Left lung (tissue), 10 donors: ENCODE data around the gene CLCA1. TPM values are rescaled to one million over a fixed set of nuclear protein-coding genes. Genes with fewer than 3 reads are reported as not detected.

ENCODE experiments used
- ATAC-seq: fragments of 200-7000 bp; cut with Tn5 transposase; one replicate; pipeline ENCODE4 v1.9.1; 2020; ENCODE audit warnings: moderate library complexity
- DNase-seq, 4 donors: peaks; one replicate each; pipeline ENCODE4 v3.0.0-alpha.2; 2013 to 2020
- H3K27ac ChIP-seq, 2 donors: fragments of 200-600 bp; sonication (generic) in 1 of 2; one replicate each; pipeline versions ENCODE4 v1.5.0 to v1.8.0; 2020 to 2021
- H3K27me3 ChIP-seq, 2 donors: fragments of 200-600 bp; sonication (generic) in 1 of 2; one replicate each; pipeline versions ENCODE4 v1.5.0 to v1.8.0; 2020 to 2021
- H3K36me3 ChIP-seq, 2 donors: fragments of 200-600 bp; sonication (generic) in 1 of 2; one replicate each; pipeline versions ENCODE4 v1.5.0 to v1.8.0; 2020 to 2021
- H3K4me1 ChIP-seq, 2 donors: fragments of 200-600 bp; one replicate each; pipeline ENCODE4 v1.8.0; 2021
- H3K4me3 ChIP-seq, 2 donors: fragments of 200-600 bp; sonication (generic) in 1 of 2; one replicate each; pipeline versions ENCODE4 v1.5.0 to v1.8.0; 2020 to 2021; ENCODE audit warnings: mild to moderate bottlenecking in 1 of 2
- H3K9me3 ChIP-seq, 2 donors: fragments of 200-600 bp; sonication (generic) in 1 of 2; one replicate each; pipeline versions ENCODE4 v1.5.0 to v1.8.0; 2020 to 2021
- intact Hi-C, 2 donors: fragments of 100-400 bp; cut with DNase I; formaldehyde crosslinking; loops; one replicate each; pipeline versions ENCODE4 v1.11.2 to v1.14.2; 2022
- polyA plus RNA-seq, 6 donors: library from polyadenylated mRNA; unstranded; fragments of 120-200 nt; gene quantifications; one replicate each; pipeline ENCODE4 v1.2.1, GENCODE V29; 2013; ENCODE audit not compliant: insufficient read length in 6 of 6
- total RNA-seq, 2 donors: library from RNA; stranded (reverse); fragmentation: NEBNext Ultra II Directional; extraction: Animal tissue kit (Norgen Biotek cat#: 25700); gene quantifications; one replicate each; pipeline ENCODE4 v1.2.1, GENCODE V29; 2021
- TF ChIP-seq, protein P1 (sequence below), 2 donors: fragments of 200-600 bp; sonication (generic) in 1 of 2; IDR thresholded peaks; one replicate each; pipeline versions ENCODE4 v1.5.0 to v1.8.0; 2021; ENCODE audit warnings: antibody characterized with exemption in 2 of 2
- donor health status: DM: no; HTN: yes; CAD: no.
- donor health status: DM: no; HTN: no; CAD: no.

CLCA1 gene
- total and polyA plus RNA-seq, 8 donors, result not detected

DNA sequence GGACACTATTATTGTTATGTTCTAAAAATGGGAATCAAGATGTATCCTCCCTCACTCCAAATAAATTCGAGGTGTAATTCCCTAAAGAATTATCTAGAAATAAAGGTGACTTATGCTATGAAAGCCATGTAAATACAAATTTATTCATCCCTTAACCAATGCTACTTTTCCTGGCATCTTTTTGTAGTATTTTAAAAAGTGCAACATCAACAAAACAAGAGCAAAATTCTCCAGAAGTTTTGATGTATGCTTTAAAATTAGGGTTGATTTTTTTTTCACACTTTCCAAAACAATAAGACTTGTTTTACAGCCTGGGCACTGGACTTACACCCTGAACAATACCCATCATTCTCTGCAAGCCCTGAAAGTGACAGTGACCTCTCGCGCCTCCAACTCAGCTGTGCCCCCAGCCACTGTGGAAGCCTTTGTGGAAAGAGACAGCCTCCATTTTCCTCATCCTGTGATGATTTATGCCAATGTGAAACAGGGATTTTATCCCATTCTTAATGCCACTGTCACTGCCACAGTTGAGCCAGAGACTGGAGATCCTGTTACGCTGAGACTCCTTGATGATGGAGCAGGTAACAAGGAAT, 21.4 kb upstream of the CLCA1 start:
- no peak overlapping the region for H3K27ac ChIP-seq
- TF ChIP-seq, protein P1, sequence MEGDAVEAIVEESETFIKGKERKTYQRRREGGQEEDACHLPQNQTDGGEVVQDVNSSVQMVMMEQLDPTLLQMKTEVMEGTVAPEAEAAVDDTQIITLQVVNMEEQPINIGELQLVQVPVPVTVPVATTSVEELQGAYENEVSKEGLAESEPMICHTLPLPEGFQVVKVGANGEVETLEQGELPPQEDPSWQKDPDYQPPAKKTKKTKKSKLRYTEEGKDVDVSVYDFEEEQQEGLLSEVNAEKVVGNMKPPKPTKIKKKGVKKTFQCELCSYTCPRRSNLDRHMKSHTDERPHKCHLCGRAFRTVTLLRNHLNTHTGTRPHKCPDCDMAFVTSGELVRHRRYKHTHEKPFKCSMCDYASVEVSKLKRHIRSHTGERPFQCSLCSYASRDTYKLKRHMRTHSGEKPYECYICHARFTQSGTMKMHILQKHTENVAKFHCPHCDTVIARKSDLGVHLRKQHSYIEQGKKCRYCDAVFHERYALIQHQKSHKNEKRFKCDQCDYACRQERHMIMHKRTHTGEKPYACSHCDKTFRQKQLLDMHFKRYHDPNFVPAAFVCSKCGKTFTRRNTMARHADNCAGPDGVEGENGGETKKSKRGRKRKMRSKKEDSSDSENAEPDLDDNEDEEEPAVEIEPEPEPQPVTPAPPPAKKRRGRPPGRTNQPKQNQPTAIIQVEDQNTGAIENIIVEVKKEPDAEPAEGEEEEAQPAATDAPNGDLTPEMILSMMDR (IDR thresholded peaks at IDR 0.05), result no peak
- intact Hi-C loops, result no loop called here
- ATAC-seq (no peak), DNase-seq (no peak)
- no peak overlapping the region for H3K4me3 ChIP-seq
- H3K4me1 ChIP-seq, result no peaks in the 10 kb centered on the region
- no peaks in the 10 kb centered on the region for H3K27me3 ChIP-seq
- H3K36me3 ChIP-seq, result no peaks in the 10 kb centered on the region
- H3K9me3 ChIP-seq, result no peaks in the 10 kb centered on the region

GRCh38 chr1:86448670-86449069, 20.1 kb upstream of the CLCA1 start:
- H3K27me3 ChIP-seq, result no peaks in the 10 kb centered on the region

DNA sequence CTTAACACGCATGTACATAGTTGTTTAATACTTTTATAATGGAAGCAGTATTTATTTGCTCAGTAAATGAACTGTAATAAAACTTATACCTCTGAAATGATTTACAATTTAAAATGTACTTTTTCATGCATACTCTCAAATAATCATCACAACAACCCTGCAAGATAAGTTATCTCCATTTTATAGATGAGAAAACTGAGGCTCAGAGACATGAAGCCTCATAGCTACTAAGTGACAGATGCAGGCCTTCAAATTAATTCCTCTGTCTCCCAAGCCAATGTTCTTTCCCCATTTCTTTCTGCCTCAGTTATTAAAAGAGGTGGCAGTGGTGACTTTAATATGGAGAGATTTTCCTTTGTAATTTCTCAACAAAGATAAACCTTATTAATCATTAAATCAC, 19.6 kb upstream of the CLCA1 start:
- no peak for ATAC-seq
- H3K27me3 ChIP-seq, result no peaks in the 10 kb centered on the region

More at GRCh38 chr1:86448670-86449069, 20.1 kb upstream of the CLCA1 start:
- Histone ChIP-seq H3K36me3 (no peaks in the 10 kb centered on the region), H3K9me3 (no peaks in the 10 kb centered on the region), H3K4me3 (no peak overlapping the region), H3K27ac (no peak overlapping the region), H3K4me1 (no peaks in the 10 kb centered on the region)
- ATAC-seq (no peak), DNase-seq (no peak)
- intact Hi-C loops, result no loop called here
- TF ChIP-seq, protein P1 (IDR thresholded peaks at IDR 0.05), result no peak

DNA sequence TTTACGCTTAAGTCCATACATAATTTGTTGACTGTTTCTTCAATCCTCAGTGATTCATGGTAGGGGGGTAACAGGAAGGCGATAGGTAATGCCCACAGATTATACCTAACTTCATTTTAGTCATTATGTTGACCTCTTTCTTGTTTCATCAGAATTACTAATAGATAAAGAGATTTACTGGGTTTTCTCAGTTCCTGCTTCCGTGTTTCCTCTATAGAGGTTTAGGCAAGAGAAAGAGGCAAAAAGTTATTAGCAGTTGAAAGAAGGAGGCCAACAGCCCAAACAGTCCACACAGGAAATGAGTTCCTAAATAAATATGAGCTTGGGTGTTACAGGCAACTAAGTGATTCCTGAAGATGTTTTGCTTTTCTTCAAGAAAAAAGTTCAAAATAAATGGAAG, 17.9 kb upstream of the CLCA1 start:
- TF ChIP-seq, protein P1 (IDR thresholded peaks at IDR 0.05), result no peak
- no peaks in the 10 kb centered on the region for H3K27me3 ChIP-seq
- H3K36me3 ChIP-seq, result no peaks in the 10 kb centered on the region
- intact Hi-C loops, result no loop called here
- ATAC-seq, result no peak
- H3K9me3 ChIP-seq, result no peaks in the 10 kb centered on the region
- no peak overlapping the region for H3K4me3 ChIP-seq
- no peaks in the 10 kb centered on the region for H3K4me1 ChIP-seq
- H3K27ac ChIP-seq, result no peak overlapping the region
- DNase-seq, result no peak

More for the DNA sequence above, 19.6 kb upstream of the CLCA1 start:
- TF ChIP-seq, protein P1 (IDR thresholded peaks at IDR 0.05), result no peak
- H3K4me1 ChIP-seq, result no peaks in the 10 kb centered on the region
- intact Hi-C loops, result no loop called here
- no peaks in the 10 kb centered on the region for H3K36me3 ChIP-seq
- no peak overlapping the region for H3K27ac ChIP-seq
- no peak overlapping the region for H3K4me3 ChIP-seq
- H3K9me3 ChIP-seq, result no peaks in the 10 kb centered on the region
- DNase-seq, result no peak

- no peak for ATAC-seq
- no peak for DNase-seq
- H3K27ac ChIP-seq, result no peak overlapping the region
- no peaks in the 10 kb centered on the region for H3K4me1 ChIP-seq
- TF ChIP-seq, protein P1 (IDR thresholded peaks at IDR 0.05), result no peak
- no peaks in the 10 kb centered on the region for H3K9me3 ChIP-seq
- no peak overlapping the region for H3K4me3 ChIP-seq
- H3K36me3 ChIP-seq, result no peaks in the 10 kb centered on the region
- H3K27me3 ChIP-seq, result no peaks in the 10 kb centered on the region
- intact Hi-C loops, result no loop called here
Measured at GRCh38 chr1:86453664-86454063, 15.1 kb upstream of the CLCA1 start.
